Hematopoietic multipotent progenitor cell treated with erythropoietin and hydrocortisone succinate and interleukin-3 and kit ligand, for 15 days (in vitro differentiated cells): Measurements from ENCODE around the gene APBA2.

ENCODE experiments used
- DNase-seq: peaks from one replicate; pipeline ENCODE4 v3.0.0-alpha.2; 2015; ENCODE audit warnings: low spot score

Gene APBA2

DNA sequence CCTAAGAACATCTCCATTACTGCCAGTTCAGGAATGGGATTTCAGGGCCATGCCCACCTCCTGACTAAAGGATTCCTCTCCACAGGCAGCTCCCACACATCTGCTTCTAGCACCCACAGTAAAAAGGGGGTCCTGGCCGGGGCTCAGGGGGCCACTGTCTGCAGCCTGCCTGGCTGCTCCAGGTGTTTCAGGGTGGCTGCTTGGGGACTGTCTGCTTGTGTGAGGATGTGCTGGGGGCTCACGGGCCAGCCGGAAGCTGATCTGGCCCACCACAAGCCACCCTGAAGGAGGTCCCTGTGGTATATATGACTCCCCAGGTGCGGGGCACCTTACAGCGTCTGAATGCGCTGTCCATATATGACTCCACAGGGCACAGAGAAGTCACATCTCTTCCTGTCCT is 248.5 kb downstream of the APBA2 start:
- DNase-seq, result no peak

GRCh38 chr15:29134641-29135308 is 249.0 kb downstream of the APBA2 start:
- no peak for DNase-seq

DNA sequence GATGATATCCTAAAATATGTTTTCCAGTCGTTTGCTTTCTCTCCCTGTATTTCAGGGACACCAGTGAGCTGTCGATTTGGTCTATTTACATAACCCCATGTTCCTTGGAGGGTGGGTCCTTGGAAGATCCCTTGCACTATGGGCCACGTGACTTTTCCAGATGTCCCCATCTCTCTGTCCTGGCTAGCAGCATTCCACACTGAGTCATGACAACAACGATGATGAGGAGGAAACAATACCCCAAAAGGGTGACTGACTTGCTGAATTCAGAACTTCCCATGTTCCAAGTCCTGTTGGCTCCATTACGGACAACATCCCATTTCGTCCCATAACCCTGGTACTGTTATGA is 249.5 kb downstream of the APBA2 start:
- no peak for DNase-seq

DNA sequence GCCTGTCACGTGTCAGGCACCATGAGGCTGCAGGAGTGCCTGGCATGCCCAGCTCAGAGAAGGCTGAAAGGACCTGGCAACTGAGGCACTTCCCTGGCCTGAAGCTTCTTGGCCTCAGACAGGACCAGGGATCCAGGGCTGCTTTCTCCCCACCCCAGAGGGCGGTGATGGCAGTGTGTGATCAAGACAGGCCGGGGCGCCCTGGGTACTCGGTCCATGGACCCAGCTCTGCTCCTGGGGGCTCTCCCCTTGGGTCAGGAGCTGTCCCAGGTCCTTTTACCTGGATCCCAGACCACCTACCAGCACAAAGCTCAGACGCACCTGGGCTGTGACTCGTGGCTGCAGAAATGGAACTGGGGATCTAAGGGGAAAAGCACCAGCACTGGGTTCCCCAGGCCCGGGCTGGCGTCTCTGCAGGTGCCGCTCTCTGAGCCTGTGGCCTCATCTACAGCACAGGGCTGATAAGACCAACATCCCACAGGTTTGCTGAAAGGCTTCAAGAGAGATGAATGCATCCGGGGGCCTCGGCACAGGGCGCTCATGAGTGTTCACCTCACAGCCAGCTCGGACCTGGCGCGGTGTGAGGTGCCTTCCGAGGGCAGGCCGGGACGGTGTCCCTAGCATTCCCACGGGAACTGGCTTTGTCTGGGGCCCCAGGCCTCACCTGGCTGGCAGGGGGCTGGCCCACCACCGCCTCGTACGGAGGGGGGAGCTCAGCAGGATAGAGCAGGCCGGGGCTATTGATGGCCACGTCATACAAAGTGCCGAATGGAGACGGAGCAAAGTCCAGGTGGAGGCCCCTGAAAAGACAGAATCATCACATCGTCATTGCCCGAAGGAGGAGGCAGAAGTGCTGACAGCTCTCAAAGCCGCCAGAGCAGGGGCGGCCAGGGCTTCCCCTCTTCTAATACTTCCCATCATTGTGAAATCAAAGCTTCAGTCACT is 250.2 kb downstream of the APBA2 start:
- no peak for DNase-seq

GRCh38 chr15:29138260-29138659 is 252.5 kb downstream of the APBA2 start:
- DNase-seq, result no peak

- no peak for DNase-seq
These were observed 253.3 kb downstream of the APBA2 start for GRCh38 chr15:29139072-29139471.

GRCh38 chr15:29139540-29140459 is 254.0 kb downstream of the APBA2 start:
- DNase-seq, result peak; percentile 9

GRCh38 chr15:29140475-29141307 is 254.9 kb downstream of the APBA2 start:
- no peak for DNase-seq

DNA sequence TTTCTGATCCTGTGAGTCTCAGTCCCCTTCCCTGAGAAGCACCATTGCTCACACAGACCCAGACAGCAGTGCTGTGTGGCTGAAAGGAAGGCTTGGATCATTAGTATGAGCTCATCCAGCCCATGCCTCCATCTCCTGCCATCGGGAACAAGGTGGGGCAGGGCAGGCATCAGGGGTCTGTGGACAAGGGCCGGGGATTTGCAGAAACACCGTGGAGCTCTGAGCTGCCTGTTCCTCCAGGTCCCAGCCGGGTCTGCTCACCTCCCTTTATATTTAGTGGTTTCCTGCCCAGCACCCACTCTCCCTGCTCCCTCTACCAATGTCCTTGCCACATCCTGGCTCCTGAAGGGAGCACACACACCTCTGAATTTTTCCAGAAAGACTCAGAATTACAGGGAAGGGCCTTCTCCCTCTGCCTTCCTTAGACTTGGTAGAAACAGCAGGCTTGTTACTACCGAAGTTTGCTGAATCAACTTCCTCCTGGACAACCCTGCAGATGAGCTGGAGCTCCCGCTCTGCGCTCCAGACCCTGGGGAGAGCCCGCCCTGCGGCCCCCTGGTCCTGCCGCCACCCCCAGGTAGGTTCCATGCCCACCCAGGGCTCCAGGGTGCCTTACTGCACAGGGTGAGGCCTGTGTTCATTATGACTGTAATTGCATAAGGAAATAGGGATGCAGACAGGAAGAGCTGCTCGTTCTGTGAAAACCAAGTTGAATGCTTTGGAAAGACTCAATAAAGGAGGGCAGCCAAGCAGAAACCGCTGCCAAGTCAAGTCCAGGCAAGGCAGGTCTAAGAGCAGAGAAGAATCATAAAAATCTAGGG is 255.7 kb downstream of the APBA2 start:
- no peak for DNase-seq

- DNase-seq, result no peak
These were observed 256.5 kb downstream of the APBA2 start for GRCh38 chr15:29142129-29142747.

DNA sequence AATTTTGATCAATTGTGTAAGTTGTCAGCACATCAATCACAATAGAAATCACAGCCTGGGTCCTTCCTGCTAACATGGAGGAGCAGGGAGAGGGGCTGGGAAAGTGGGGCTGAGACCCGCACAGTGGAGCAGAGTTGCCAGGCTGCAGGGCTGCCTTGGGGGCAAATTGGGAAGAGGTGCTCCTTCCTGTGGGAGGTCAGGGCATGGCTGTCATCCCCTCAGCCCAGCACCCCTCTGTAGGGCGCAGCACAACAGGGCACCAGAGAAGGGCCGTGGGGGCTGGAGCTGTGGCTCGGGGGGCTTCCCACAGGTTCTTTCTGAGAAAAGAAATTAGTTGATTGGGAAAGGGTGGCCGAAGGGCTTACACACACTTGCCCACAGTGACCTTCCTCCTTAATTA is 257.5 kb downstream of the APBA2 start:
- DNase-seq, result no peak

DNA sequence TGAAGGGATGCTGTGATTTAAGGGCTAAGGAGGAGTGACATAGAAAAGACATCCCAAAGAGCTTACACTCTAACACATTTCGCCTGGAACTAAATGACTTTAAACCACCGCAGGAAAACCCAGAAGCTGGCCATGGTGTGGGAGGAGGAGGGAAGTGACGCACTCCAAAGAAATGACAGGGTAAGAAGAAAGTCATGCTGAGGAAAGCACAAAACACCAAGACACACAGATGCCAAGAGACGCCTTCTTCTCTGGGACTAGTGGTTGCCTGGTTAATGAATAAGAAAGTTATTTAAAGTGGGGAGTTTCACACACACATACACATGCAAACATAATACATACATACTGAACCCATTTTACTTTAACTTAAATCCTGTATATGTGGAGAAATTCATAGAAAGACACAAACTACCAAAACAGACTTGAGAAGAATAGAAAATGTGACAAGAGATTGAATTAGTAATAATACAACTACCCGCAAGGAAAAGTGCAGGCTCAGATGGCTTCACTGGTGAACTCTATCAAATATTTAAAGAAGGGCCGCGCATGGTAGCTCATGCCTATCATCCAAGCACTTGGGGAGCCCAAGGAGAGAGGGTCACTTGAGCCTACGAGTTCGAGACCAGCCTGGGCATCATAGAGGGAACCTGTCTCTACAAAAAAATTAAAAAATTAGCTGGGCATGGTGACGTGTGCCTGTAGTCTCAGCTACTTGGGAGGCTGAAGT is 258.3 kb downstream of the APBA2 start:
- no peak for DNase-seq

- no peak for DNase-seq
These were observed 263.9 kb downstream of the APBA2 start for GRCh38 chr15:29149738-29150075.

DNA sequence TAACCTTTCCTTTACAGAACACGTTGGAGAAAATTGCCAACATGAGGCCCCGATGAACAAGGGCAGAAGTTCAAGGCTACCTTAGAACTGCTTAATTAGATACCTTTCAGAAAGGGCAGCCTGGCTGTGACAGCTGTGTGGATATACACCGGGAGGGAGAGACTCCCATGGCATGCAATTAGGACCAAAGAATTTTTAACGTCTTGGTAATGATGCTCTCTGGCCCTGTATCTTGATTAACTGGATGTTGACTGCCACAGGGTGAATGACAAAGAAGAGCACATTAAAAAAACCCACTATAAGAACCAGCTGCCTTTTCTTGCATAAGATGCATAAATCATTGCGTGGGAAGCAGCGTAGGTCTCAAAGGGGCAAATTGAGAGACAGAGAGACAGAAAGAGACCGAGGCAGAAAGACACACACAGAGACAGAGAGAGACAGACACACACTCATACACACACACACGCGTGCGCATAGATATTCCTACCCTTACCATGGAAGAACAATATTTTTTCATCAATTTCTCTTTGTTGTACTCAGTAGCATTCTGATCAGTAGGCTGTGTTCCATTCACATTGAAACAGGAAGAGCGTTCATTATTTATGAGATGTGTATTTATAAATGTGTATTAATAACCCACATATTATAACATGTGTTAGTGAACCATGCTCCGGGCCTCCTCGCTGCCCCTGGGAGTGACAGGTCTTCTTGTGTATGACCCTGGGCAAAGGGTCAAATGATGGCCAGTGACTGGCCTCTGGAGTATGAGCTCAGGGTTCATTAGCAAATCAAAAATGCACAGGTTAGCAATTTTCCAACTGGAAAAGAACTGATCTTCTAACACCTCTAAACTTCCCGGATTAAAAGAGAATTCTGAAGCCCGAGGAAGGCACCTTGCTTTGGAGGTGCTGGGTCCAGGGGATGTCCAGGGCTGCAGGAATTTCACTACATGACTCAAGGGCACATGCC is 265.0 kb downstream of the APBA2 start:
- DNase-seq, result no peak

- DNase-seq, result no peak
These were observed 265.7 kb downstream of the APBA2 start for GRCh38 chr15:29151484-29151857.

GRCh38 chr15:29156521-29156920 is 270.7 kb downstream of the APBA2 start:
- no peak for DNase-seq

DNA sequence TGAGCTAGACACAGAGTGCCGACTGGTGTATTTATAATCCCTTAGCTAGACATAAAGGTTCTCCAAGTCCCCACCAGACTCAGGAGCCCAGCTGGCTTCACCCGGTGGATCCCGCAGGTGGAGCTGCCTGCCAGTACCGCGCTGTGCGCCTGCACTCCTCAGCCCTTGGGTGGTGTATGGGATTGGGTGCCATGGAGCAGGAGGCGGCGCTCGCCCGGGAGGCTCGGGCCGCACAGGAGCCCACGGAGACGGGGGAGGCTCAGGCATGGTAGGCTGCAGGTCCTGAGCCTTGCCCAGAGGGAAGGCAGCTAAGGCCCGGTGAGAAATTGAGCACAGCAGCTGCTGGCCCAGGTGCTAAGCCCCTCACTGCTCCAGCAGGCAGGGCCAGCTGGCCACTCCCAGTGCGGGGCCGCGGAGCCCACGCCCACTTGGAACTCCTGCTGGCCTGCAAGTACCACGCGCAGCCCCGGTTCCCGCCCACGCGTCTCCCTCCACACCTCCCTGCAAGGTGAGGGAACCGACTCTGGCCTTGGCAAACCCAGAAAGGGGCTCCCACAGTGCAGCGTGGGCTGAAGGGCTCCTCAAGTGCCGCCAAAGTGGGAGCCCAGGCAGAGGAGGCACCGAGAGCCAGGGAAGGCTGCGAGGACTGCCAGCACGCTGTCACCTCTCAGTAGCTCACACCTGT is 274.1 kb downstream of the APBA2 start:
- no peak for DNase-seq

GRCh38 chr15:29162411-29162810 is 276.6 kb downstream of the APBA2 start:
- DNase-seq, result no peak
